WTC11 (cell line): ENCODE results near the gene FLT3.

Source experiments
- CREB1 ChIP-seq: sonication (generic); formaldehyde crosslinking; IDR thresholded peaks from 2 replicates; pipeline ENCODE4 v1.8.0; 2023; ENCODE audit warnings: mild to moderate bottlenecking, missing genetic modification reagents
- JUN ChIP-seq: sonication (generic); formaldehyde crosslinking; IDR thresholded peaks from 2 replicates; pipeline ENCODE4 v1.8.0; 2023; ENCODE audit warnings: mild to moderate bottlenecking, missing genetic modification reagents
- NFYB ChIP-seq: sonication (generic); formaldehyde crosslinking; conservative IDR thresholded peaks from 2 replicates; pipeline ENCODE4 v1.8.0; 2022; ENCODE audit warnings: low read depth, missing genetic modification reagents
- SMAD4 ChIP-seq: sonication (generic); formaldehyde crosslinking; IDR thresholded peaks from 2 replicates; pipeline ENCODE4 v1.8.0; 2022; ENCODE audit warnings: mild to moderate bottlenecking, missing genetic modification reagents
- TEAD1 ChIP-seq: sonication (generic); formaldehyde crosslinking; IDR thresholded peaks from 2 replicates; pipeline ENCODE4 v1.8.0; 2022; ENCODE audit warnings: mild to moderate bottlenecking, missing genetic modification reagents
- TF ChIP-seq, protein P1 (sequence below): fragments of 200-600 bp; IDR thresholded peaks from 2 replicates; pipeline ENCODE4 v1.8.0; 2022; ENCODE audit warnings: antibody characterized with exemption
- TF ChIP-seq, protein P2 (sequence below): sonication (generic); formaldehyde crosslinking; IDR thresholded peaks from 2 replicates; pipeline ENCODE4 v1.8.0; 2022; ENCODE audit warnings: missing genetic modification reagents

DNA sequence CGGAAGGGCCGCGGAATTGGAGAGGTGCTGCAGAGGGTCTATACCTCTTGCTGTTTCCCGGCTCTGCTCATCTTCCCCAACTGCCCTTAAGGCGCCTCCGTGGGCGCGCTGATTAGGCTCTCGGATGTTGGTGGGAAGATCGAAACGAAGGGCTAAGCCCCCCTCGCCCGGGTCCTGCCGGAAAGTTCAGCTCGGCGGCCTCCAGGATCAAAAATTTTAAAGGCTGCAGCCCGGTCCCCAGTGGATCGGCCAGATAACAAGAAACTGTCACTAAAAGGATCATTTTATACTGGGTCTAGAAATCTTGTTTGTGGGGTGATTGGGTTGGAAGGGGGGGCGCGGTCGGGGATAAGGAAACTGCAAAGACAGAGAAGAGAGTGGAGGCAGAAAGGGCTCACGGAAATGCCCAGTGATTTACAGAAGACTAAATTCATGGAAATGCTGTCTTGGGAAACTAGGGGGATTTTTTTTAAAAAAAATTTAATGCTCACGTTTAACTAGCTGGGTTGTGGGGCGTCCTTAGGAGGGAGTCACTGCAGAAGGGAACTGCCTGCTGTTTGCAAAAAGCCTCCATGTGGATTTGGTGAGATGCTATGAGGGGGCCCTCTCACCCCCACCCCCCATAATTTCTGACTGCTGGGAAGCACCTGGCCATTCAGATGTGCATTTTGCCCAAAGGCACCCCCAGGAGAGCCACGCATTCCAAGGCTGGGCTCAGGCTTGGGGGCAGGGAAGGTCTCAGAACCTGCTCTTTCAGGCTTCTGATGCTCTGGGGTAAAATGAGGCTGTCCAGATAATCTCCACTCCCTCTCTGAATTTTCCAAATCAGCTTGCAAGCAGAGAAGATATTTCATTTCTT lies 138.9 kb downstream of the FLT3 start:
- TF ChIP-seq JUN (CRISPR knock-in tag), result no peak
- TF ChIP-seq, protein P1, sequence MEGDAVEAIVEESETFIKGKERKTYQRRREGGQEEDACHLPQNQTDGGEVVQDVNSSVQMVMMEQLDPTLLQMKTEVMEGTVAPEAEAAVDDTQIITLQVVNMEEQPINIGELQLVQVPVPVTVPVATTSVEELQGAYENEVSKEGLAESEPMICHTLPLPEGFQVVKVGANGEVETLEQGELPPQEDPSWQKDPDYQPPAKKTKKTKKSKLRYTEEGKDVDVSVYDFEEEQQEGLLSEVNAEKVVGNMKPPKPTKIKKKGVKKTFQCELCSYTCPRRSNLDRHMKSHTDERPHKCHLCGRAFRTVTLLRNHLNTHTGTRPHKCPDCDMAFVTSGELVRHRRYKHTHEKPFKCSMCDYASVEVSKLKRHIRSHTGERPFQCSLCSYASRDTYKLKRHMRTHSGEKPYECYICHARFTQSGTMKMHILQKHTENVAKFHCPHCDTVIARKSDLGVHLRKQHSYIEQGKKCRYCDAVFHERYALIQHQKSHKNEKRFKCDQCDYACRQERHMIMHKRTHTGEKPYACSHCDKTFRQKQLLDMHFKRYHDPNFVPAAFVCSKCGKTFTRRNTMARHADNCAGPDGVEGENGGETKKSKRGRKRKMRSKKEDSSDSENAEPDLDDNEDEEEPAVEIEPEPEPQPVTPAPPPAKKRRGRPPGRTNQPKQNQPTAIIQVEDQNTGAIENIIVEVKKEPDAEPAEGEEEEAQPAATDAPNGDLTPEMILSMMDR, result no peak
- TF ChIP-seq SMAD4, result no peak
- TF ChIP-seq, protein P2, sequence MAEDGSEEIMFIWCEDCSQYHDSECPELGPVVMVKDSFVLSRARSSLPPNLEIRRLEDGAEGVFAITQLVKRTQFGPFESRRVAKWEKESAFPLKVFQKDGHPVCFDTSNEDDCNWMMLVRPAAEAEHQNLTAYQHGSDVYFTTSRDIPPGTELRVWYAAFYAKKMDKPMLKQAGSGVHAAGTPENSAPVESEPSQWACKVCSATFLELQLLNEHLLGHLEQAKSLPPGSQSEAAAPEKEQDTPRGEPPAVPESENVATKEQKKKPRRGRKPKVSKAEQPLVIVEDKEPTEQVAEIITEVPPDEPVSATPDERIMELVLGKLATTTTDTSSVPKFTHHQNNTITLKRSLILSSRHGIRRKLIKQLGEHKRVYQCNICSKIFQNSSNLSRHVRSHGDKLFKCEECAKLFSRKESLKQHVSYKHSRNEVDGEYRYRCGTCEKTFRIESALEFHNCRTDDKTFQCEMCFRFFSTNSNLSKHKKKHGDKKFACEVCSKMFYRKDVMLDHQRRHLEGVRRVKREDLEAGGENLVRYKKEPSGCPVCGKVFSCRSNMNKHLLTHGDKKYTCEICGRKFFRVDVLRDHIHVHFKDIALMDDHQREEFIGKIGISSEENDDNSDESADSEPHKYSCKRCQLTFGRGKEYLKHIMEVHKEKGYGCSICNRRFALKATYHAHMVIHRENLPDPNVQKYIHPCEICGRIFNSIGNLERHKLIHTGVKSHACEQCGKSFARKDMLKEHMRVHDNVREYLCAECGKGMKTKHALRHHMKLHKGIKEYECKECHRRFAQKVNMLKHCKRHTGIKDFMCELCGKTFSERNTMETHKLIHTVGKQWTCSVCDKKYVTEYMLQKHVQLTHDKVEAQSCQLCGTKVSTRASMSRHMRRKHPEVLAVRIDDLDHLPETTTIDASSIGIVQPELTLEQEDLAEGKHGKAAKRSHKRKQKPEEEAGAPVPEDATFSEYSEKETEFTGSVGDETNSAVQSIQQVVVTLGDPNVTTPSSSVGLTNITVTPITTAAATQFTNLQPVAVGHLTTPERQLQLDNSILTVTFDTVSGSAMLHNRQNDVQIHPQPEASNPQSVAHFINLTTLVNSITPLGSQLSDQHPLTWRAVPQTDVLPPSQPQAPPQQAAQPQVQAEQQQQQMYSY (CRISPR knock-in tag), result no peak
- TF ChIP-seq TEAD1 (CRISPR knock-in tag), result peak; percentile 79; the same call in 1 of the 2 replicates
- no peak for TF ChIP-seq CREB1
- no peak for TF ChIP-seq NFYB
